GM19023 (cell line): ENCODE data around the gene DYRK1A.
A peak's percentile ranks its signal among the peaks of the same experiment; 100 is the strongest.
"Not testable (repeated sequence)": the region's sequence is repeated elsewhere in the genome, so short reads cannot be mapped to it uniquely, and the experiment has no call there.

Experiments used
- ATAC-seq: cut with Tn5 transposase; IDR thresholded peaks from one replicate; pipeline ENCODE4 v1.9.1; 2021; ENCODE audit warnings: mild to moderate bottlenecking, moderate library complexity; ENCODE audit not compliant: unreplicated experiment

DYRK1A gene

GRCh38 chr21:37366482-37367316, at the start of gene DYRK1A:
TSS of gene DYRK1A (plus strand) at chr21:37366773. CDS start at chr21:37420375, 53,602 bp downstream.
- peak; percentile 77 for ATAC-seq

GRCh38 chr21:37319551-37319950, 47.0 kb upstream of the DYRK1A start:
- no peak for ATAC-seq

DNA sequence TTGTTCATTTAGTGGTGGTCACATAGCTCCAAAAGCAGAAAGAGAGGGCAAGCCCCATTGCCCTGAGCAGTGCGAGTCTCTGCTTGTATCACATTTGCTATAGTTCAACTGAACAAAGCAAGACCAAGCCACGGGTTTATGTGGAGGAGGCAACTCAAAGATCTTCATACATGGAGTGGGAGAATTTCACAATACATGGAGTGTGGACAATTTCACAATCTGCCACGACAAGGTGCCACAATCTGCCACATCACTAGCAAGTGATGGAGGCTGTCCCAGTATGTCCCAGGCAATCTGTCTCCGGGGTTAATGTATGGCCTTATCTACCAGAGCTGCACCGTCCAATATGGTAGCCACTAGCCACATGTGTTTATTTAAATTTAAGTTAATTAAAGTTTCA, 44.5 kb upstream of the DYRK1A start:
- ATAC-seq, result no peak

- no peak for ATAC-seq
Measured at GRCh38 chr21:37324558-37324957, 42.0 kb upstream of the DYRK1A start.

DNA sequence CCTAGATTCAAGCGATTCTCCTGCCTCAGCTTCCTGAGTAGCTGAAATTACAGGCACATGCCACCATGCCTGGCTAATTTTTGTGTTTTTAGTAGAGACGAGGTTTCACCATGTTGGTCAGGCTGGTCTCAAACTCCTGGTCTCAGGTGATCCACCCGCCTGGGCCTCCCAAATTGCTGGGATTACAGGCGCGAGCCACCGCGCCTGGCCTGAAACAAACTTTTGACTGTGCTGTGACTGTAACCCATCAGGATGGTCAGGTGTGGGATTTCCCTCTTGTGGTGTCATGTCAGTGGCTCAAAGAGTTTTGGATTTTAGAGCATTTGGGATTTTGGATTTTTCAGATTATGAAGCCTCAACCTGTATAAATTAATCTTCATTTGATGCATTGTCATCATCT, 38.4 kb upstream of the DYRK1A start:
- not testable (repeated sequence) for ATAC-seq

DNA sequence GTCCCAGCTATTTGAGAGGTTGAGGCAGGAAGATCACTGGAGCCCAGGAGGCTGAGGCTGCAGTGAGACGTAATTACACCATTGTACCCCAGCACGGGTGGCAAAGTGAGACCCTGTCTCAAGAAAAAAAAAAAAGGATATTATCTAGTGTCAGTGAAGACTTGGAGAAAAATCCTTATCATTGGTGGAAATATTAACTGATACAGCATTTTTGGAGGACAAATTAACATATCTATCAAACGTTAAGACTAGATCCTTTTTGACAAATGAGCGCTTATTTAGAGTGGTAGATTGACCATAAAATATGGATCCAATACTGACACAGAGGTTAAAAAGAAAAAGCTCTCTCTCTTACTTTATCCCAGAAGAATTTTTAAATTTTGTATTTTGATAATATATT, 35.2 kb upstream of the DYRK1A start:
- ATAC-seq, result no peak

DNA sequence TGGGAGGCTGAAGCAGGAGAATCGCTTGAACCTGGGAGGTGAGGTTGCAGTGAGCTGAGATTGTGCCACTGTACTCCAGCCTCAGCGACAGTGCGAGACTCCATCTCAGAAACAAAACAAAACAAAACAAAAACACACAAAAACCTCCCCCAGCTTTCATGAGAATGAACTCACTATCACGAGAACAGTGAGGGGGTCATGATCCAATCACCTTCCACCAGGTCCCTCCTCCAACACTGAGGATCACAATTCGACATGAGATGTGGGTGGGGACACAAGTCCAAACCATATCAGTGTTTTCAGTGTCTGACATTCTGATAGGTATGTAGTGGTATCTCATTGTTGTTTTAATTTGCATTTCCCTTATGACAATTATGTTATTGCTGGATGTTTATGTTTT, 31.5 kb upstream of the DYRK1A start:
- ATAC-seq, result no peak

DNA sequence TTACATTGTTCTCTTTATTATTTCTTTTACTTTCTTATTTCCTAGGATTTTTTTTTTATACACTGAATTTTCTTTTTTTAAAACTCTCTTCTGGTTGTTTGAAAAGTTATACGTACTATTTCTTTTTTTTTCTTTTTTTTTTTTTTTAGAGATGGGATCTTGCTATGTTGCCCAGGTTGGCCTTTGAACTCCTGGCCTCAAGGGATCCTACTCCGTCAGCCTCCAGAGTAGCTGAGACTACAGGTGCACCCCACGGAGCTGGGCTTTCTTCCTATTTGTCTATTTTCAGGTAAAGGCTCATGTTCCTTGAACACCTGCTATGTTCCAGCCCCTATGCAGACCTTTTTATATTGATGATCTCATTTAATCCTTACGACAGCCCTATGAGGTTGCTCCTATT, 29.4 kb upstream of the DYRK1A start:
- no peak for ATAC-seq

- no peak for ATAC-seq
Measured at GRCh38 chr21:37337831-37338230, 28.7 kb upstream of the DYRK1A start.

GRCh38 chr21:37338671-37339551, 27.7 kb upstream of the DYRK1A start:
- ATAC-seq, result no peak

DNA sequence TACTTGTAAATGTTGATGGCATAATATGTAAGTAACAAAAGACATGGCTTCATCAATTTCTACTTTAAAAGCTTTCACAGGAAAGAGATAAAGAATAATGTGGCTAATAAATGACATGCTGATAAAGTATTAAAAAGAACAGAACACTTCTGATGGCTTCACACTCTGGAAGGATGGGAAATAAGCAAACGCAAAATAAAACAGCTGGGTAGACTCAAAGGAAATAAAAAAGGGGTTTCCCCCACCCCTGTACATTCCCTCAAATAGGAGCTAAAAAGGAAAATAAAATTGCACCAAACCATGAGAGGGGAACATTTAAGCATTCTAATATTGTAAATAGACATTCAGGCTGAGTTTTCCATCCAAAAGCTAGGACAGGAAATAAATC, 27.0 kb upstream of the DYRK1A start:
- no peak for ATAC-seq

GRCh38 chr21:37341254-37341960, 25.2 kb upstream of the DYRK1A start:
- no peak for ATAC-seq

GRCh38 chr21:37342046-37342632, 24.4 kb upstream of the DYRK1A start:
- no peak for ATAC-seq

DNA sequence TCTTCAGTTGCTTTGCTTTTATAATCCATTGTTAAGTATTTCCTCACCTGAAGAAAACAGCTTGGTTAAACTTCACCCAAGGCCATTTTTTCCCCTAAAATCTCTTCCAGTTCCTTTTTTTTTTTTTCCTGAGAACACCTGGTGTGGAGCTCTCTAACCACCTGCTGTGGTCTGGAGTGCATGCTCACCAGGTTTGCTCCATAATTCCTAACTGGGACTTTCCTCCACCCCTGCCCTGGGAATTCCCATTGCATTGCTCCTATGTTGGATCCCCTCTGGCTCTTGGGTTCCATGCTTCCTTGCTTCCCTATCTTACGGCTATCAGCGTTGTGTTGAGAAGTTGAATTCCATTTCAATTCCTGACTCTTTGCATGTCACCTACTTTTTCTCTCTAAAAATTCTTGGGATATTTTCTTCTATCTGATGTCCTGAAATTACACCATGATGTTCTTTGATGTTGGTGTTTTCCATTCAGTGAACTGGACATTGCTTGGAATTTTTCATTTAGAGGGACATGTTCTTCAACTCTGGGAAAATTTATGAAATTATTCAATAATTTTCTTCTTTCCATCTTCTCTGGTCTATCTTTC, 19.6 kb upstream of the DYRK1A start:
- no peak for ATAC-seq

DNA sequence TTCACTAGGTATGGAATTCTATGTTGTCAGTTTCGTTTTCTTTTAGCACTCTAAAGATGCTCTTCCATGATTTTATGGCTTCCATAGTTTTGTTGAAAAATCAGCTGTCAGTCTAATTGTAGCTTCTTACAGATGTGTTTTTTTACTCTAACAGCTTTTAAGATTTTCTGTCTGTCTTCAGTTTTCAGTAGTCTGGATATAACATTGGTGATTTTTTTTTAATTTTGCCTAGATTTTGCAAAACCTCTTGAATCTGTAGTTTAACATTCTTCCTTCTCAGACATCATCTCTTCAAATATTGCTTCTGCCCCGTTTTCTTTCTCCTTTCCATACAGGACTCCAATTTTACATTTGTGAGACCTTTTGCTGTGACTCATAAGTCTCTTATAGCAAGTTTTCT, 17.9 kb upstream of the DYRK1A start:
- no peak for ATAC-seq

GRCh38 chr21:37350472-37350871, 16.1 kb upstream of the DYRK1A start:
- ATAC-seq, result no peak

- no peak for ATAC-seq
Measured at GRCh38 chr21:37356706-37357105, 9.9 kb upstream of the DYRK1A start.

GRCh38 chr21:37357691-37358090, 8.9 kb upstream of the DYRK1A start:
- no peak for ATAC-seq

DNA sequence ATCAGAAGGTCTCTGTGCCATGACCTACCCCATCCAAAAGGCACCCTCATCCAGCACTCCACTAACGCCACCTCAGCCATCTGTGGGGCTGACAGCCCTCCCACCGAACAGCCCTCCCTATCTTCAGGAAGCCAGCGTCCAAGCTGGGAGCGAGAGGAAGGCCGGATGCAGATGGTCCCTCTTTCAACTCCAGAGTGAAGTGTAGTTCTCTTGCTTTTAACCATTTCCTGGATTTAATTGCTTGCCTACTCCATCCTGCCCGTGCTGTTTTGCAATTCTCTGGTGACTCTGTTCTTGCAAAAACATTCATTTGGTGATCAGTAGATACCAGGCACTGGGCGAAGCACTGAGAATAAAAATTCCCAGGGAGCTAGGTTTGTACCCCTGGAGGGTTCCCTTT, 8.2 kb upstream of the DYRK1A start:
- ATAC-seq, result no peak

DNA sequence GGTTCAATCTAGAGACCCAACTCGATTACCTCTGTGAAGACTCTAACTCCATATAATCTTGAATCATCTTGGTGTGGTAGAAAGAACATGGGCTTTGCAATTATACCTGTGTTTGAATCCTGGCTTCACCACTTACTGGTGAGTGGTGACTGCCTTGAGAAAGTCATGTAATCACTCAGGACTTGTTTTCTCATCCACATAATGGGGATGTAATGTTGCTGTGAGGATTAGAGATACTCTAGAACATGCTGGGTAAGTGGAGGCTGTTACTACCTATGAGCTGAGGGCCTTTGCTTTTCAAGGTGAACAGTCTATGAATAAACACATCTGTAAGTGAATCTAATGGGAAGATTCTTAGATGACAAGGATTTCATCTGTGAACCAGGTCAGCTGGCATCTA, 2.6 kb upstream of the DYRK1A start:
- no peak for ATAC-seq

DNA sequence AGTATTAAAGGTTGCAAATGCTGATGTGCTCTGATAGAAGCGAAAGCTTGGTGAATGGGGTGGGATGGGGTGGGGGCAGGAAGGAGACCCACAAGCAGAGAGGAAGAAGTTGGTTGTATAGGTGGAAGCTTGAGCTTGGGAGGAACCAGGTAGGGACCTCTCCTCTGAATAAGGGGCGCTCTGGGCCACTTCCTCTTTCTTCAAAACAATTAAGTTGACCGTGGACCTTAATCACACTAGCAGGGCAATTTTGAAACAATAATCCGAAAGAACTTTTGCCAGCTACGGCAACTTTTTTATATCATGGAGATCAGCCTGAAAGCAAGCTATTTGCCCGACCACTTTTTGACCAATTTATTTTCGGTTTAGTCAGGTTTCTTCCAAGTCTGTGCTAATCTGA, 1.9 kb upstream of the DYRK1A start:
- ATAC-seq, result no peak
